ENCODE measurements around the gene ITPR2.

Gene ITPR2

GRCh38 chr12:26800858-26801257, 32.1 kb downstream of the ITPR2 start:
- H3K27ac ChIP-seq (replicated peaks) = no peak overlapping the region
- no peak for DNase-seq (ENCODE audit: low read depth in 1 of 2, low spot score in 1 of 2)
- TF ChIP-seq CTCF (IDR thresholded peaks at IDR 0.05; ENCODE audit: insufficient read depth, low read length) = no peak
- TF ChIP-seq POLR2AphosphoS5 (IDR thresholded peaks at IDR 0.05; ENCODE audit: low read depth) = no peak
- TF ChIP-seq SPI1 (IDR thresholded peaks at IDR 0.05; ENCODE audit: borderline replicate concordance, low read depth) = no peak
- no peak for TF ChIP-seq GABPA (IDR thresholded peaks at IDR 0.05; ENCODE audit: low read depth)
- TF ChIP-seq REST (IDR thresholded peaks at IDR 0.05; ENCODE audit: insufficient replicate concordance, low read depth) = no peak
- H3K27me3 ChIP-seq (ENCODE audit: insufficient read depth, poor library complexity, severe bottlenecking) = no peaks in the 10 kb centered on the region
- H3K4me3 ChIP-seq (replicated peaks; ENCODE audit: insufficient read depth, low read length) = no peak overlapping the region

- TF ChIP-seq REST (IDR thresholded peaks at IDR 0.05; ENCODE audit: insufficient replicate concordance, low read depth) = no peak
- no peak for TF ChIP-seq GABPA (IDR thresholded peaks at IDR 0.05; ENCODE audit: low read depth)
- TF ChIP-seq CTCF (IDR thresholded peaks at IDR 0.05; ENCODE audit: insufficient read depth, low read length) = no peak
- TF ChIP-seq POLR2AphosphoS5 (IDR thresholded peaks at IDR 0.05; ENCODE audit: low read depth) = no peak
- no peak for TF ChIP-seq SPI1 (IDR thresholded peaks at IDR 0.05; ENCODE audit: borderline replicate concordance, low read depth)
- H3K4me3 ChIP-seq (replicated peaks; ENCODE audit: insufficient read depth, low read length) = no peak overlapping the region
- H3K27me3 ChIP-seq (ENCODE audit: insufficient read depth, poor library complexity, severe bottlenecking) = no peaks in the 10 kb centered on the region
- no peak overlapping the region for H3K27ac ChIP-seq (replicated peaks)
- DNase-seq (ENCODE audit: low read depth in 1 of 2, low spot score in 1 of 2) = no peak
These were observed 32.6 kb downstream of the ITPR2 start for GRCh38 chr12:26800347-26800746.

- H3K27ac ChIP-seq (replicated peaks) = no peak overlapping the region
- H3K4me3 ChIP-seq (replicated peaks; ENCODE audit: insufficient read depth, low read length) = no peak overlapping the region
- DNase-seq (ENCODE audit: low read depth in 1 of 2, low spot score in 1 of 2) = no peak
- no peaks in the 10 kb centered on the region for H3K27me3 ChIP-seq (ENCODE audit: insufficient read depth, poor library complexity, severe bottlenecking)
- TF ChIP-seq POLR2AphosphoS5 (IDR thresholded peaks at IDR 0.05; ENCODE audit: low read depth) (no peak), SPI1 (IDR thresholded peaks at IDR 0.05; ENCODE audit: borderline replicate concordance, low read depth) (no peak), REST (IDR thresholded peaks at IDR 0.05; ENCODE audit: insufficient replicate concordance, low read depth) (no peak), CTCF (IDR thresholded peaks at IDR 0.05; ENCODE audit: insufficient read depth, low read length) (no peak), GABPA (IDR thresholded peaks at IDR 0.05; ENCODE audit: low read depth) (no peak)
These were observed 33.3 kb downstream of the ITPR2 start for GRCh38 chr12:26799741-26800140.

All from HL-60 (cell line).